Brain microvascular endothelial cell (primary cell): ENCODE data around the gene ZSWIM8.

Experiments used
- DNase-seq: peaks from one replicate; pipeline ENCODE4 v3.0.0-alpha.2; 2020
- H3K27ac ChIP-seq: fragments of 250-450 bp; sonication (Bioruptor Pico); 2 replicates; pipeline ENCODE4 v1.5.1; 2020; ENCODE audit warnings: mild to moderate bottlenecking, moderate library complexity
- H3K27me3 ChIP-seq: fragments of 250-450 bp; sonication (Bioruptor Pico); replicated peaks from 2 replicates; pipeline ENCODE4 v1.5.1; 2020; ENCODE audit warnings: mild to moderate bottlenecking
- H3K36me3 ChIP-seq: fragments of 250-450 bp; sonication (Bioruptor Pico); replicated peaks from 2 replicates; pipeline ENCODE4 v1.5.1; 2020; ENCODE audit warnings: mild to moderate bottlenecking
- H3K4me3 ChIP-seq: 2 replicates; pipeline ENCODE4 v1.5.1; 2011; ENCODE audit warnings: low read depth, mild to moderate bottlenecking, control low read depth, low read length, moderate library complexity
- in situ Hi-C: cut with HindIII; loops from 2 replicates; pipeline ENCODE4 v1.10.0; 2017; ENCODE audit warnings: low sequenced_read_pairs, low pct_ligation_motif_present
- TF ChIP-seq, protein P1 (sequence below): IDR thresholded peaks from 2 replicates; pipeline ENCODE4 v1.5.1; 2011; ENCODE audit warnings: low read depth, mild to moderate bottlenecking, moderate library complexity, low read length, control low read depth, inconsistent platforms; ENCODE audit errors: missing control alignments

ZSWIM8 gene

DNA sequence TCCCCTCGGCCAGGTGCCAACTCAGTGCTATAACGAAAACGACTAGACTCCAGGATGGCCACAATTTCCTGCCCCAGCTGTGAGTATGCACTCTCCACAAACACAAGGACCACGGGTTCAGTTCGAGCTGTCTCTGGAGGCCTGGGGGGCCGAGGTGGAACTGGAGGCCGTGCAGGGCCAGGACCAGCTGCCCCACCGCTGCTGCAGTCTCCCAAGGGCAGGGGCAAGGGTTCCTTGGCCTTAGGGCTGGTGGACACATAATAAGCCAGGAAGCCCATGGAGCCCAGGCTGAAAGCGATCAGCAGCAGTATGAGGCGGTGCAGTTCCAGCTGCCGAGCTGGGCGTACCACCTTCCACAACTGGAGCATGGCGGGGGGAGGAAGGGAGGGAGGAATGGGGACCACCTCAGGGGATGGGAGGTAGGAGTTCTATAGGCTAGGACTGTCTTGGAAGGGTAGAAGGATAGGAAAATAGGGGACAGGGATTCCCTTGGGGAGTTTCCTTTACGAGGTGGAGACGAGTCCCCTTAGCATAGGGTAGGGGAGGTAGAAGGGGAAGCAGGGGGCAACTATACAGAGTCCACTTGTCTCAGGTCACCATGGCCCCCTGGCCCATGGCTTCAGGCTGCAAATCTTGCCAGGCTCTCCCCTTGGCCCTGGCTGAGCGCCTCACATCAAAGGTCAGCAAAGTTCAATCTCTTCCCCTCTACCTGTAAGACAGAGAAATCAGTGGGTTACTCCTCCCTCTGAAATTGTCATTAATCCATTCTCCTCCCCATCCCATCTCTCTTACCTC, 22.8 kb downstream of the ZSWIM8 start:
- H3K27me3 ChIP-seq, result no peaks in the 10 kb centered on the region
- no peak for DNase-seq
- no peak overlapping the region for H3K27ac ChIP-seq
- peaks cover 43% of the 10 kb centered on the region for H3K36me3 ChIP-seq
- TF ChIP-seq, protein P1, sequence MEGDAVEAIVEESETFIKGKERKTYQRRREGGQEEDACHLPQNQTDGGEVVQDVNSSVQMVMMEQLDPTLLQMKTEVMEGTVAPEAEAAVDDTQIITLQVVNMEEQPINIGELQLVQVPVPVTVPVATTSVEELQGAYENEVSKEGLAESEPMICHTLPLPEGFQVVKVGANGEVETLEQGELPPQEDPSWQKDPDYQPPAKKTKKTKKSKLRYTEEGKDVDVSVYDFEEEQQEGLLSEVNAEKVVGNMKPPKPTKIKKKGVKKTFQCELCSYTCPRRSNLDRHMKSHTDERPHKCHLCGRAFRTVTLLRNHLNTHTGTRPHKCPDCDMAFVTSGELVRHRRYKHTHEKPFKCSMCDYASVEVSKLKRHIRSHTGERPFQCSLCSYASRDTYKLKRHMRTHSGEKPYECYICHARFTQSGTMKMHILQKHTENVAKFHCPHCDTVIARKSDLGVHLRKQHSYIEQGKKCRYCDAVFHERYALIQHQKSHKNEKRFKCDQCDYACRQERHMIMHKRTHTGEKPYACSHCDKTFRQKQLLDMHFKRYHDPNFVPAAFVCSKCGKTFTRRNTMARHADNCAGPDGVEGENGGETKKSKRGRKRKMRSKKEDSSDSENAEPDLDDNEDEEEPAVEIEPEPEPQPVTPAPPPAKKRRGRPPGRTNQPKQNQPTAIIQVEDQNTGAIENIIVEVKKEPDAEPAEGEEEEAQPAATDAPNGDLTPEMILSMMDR, result no peak
- in situ Hi-C loops, result no loop called here
- H3K4me3 ChIP-seq, result no peak overlapping the region

DNA sequence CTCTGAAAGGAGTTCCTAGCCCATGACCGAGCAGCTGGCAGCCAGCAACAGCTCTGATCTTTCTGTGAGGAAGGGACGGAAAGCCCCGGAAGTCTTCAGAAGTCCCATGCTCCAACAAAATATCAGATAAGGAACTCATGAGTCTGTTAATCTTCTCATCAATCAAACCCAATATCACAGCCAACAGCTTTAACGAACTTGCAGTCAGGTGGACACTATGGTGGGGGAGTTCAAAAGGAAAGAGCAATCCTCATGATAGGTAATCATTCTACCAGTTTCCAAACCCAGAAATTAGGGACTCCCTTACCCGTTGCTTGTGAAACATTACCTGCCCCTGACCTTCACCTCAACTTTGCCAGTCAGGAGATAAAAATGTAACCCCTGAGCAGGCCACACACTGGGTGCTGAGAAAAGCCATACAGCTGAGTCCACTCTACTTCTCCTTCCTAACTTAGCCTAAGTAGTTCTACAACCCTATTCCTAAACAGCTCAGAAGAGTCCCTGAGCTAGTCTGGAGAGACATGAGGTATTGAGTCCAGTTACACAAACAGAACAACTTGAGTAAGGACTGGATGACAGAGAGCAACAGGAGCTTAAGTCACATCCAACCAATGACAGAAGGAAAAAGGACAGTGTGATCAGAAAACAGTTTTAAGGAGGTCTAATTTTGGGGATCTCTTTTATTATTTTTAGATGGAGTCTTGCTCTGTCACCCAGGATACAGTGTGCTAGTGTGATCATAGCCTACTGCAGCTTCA, 23.8 kb downstream of the ZSWIM8 start:
- no peaks in the 10 kb centered on the region for H3K27me3 ChIP-seq
- no peak for DNase-seq
- H3K27ac ChIP-seq, result no peak overlapping the region
- peaks cover 34% of the 10 kb centered on the region for H3K36me3 ChIP-seq
- TF ChIP-seq, protein P1, result no peak
- H3K4me3 ChIP-seq, result no peak overlapping the region
- in situ Hi-C loops, result no loop called here

DNA sequence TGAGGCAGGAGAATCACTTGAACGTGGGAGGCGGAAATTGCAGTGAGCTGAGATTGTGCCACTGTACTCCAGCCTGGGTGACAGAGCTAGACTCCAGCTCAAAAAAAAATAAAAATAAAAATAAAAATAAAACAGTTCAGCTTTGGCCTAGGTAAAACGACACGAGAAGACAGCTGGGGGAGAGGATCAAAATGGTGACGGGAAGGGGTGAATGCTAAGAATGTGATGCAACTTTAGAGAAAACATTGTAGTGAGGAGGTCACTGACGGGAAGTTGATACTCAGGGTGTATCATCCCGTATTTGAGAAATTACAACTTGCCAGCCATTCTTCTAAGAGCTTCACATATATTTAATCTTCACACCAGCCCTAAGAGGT, 24.9 kb downstream of the ZSWIM8 start:
- Histone ChIP-seq H3K4me3 (peak overlapping the region; percentile 76), H3K27ac (no peak overlapping the region), H3K36me3 (peaks cover 27% of the 10 kb centered on the region), H3K27me3 (no peaks in the 10 kb centered on the region)
- no peak for DNase-seq
- in situ Hi-C loops, result no loop called here
- TF ChIP-seq, protein P1, result no peak

DNA sequence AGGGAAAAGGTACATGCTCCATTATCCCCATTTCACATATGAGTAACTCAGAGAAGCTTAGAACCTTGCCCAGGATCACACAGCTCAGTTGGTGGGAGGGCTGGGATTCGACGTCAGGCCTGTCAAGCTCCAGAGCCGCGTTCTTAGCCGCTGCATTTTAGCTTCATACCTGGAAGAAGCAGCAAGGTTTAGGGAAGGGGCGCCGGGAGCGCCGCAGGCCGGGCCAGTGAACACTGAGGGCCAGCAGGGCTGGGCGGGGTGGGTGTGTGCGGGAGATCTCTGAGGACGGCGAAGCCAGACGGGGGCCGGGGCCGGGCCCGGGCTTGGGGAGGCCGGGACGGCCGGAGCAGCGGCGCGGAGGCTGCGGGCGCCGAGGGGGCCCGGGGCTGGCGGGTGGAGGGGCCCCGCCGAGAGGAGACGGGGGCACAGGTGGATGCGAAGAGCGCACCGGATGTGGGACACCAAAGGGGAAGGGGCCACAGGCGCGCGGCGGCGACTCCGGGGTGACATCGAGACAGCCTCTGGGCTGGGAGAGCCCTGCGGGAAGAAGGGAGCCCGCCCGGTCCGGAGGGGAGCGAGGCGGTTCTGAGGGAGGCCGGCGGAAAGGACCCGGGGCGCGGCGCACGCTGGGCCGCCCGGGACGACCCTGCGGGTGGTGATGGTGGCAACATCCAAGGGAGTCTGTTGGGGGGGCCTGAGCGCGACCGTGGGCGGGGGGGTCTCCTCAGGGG, 25.5 kb downstream of the ZSWIM8 start:
- DNase-seq, result no peak
- in situ Hi-C loops, result no loop called here
- Histone ChIP-seq H3K27ac (peak overlapping the region; percentile 77), H3K27me3 (no peaks in the 10 kb centered on the region), H3K36me3 (peaks cover 21% of the 10 kb centered on the region), H3K4me3 (peak overlapping the region; percentile 76)
- TF ChIP-seq, protein P1, result no peak

DNA sequence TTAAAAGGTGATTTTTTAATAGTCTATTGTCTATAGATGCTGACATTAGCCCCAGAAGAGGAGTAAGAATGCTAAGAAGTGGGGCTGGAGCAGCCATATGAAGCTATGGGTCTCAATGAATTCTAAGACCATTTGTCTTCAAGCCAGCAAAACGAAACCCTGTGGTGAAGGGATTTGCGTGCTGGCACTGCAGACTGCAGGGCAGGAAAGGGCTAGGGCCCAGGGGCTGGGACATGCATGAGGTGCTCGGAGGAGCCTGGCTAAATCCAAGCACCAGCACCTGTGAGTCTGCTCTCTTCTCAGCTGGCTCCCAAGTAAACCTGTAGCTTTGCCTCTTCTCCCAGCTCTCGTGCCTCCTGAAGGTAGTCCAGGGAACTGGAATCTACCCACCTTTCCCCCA, 27.3 kb downstream of the ZSWIM8 start:
- TF ChIP-seq, protein P1, result no peak
- Histone ChIP-seq H3K36me3 (peaks cover 6% of the 10 kb centered on the region), H3K4me3 (no peak overlapping the region), H3K27ac (no peak overlapping the region), H3K27me3 (no peaks in the 10 kb centered on the region)
- in situ Hi-C loops, result no loop called here
- no peak for DNase-seq
